HEK293 (cell line): ENCODE measurements around the gene PRM1.

Experiments used
- CTCF ChIA-PET: fragments of 350-600 bp; formaldehyde crosslinking; extraction: SDS; loops from one replicate; lab custom pipeline; 2021; ENCODE audit warnings: antibody characterized with exemption; lab: Yijun Ruan, JAX
- POLR2A ChIA-PET: fragments of 300-600 bp; formaldehyde crosslinking; extraction: SDS; loops from one replicate; lab custom pipeline; 2020; ENCODE audit warnings: antibody characterized with exemption, inconsistent platforms; lab: Yijun Ruan, JAX
- H3K27ac ChIP-seq: fragments of 200-500 bp; sonication (Bioruptor generic); 2 replicates; pipeline ENCODE4 v1.5.1; 2014; ENCODE audit warnings: low read depth, low read length, control low read depth, inconsistent platforms; ENCODE audit errors: extremely low read depth
- H3K36me3 ChIP-seq, 2 experiments: fragments of 200-500 bp in 1 of 2; sonication (Bioruptor generic) in 1 of 2; 1 replicate in 1 of 2; 2 replicates in 1 of 2; pipeline ENCODE4 v1.5.1; 2014 to 2017; ENCODE audit warnings: inconsistent platforms in 2 of 2, low read length in 2 of 2; ENCODE audit not compliant: control insufficient read depth in 2 of 2, insufficient read depth in 1 of 2
- H3K4me1 ChIP-seq: fragments of 200-500 bp; sonication (Bioruptor generic); 2 replicates; pipeline ENCODE4 v1.5.1; 2014; ENCODE audit warnings: mild to moderate bottlenecking, low read length, inconsistent platforms; ENCODE audit not compliant: control insufficient read depth, insufficient read depth
- H3K4me3 ChIP-seq: 2 replicates; pipeline ENCODE4 v1.5.1; 2011; ENCODE audit warnings: low read depth, mild to moderate bottlenecking, control low read depth, low read length, moderate library complexity
- H3K9me3 ChIP-seq: fragments of 200-500 bp; sonication (Bioruptor generic); 2 replicates; pipeline ENCODE4 v1.5.1; 2014; ENCODE audit warnings: low read depth, low read length, inconsistent platforms; ENCODE audit not compliant: control insufficient read depth, insufficient read depth
- MYNN ChIP-seq: fragments of 450-650 bp; formaldehyde crosslinking; IDR thresholded peaks from 2 replicates; pipeline ENCODE4 v1.5.1; 2016; ENCODE audit warnings: missing biosample characterization, missing genetic modification characterization, borderline replicate concordance
- SP7 ChIP-seq: fragments of 450-650 bp; formaldehyde crosslinking; IDR thresholded peaks from 2 replicates; pipeline ENCODE4 v1.5.1; 2016; ENCODE audit warnings: missing biosample characterization, missing genetic modification characterization
- ZFP37 ChIP-seq: fragments of 450-650 bp; formaldehyde crosslinking; IDR thresholded peaks from 2 replicates; pipeline ENCODE4 v1.5.1; 2016; ENCODE audit warnings: missing biosample characterization, missing genetic modification characterization
- ZNF114 ChIP-seq: fragments of 450-650 bp; formaldehyde crosslinking; IDR thresholded peaks from 2 replicates; pipeline ENCODE4 v1.5.0; 2017; ENCODE audit warnings: missing biosample characterization, missing genetic modification characterization
- ZNF132 ChIP-seq: fragments of 450-650 bp; formaldehyde crosslinking; IDR thresholded peaks from 2 replicates; pipeline ENCODE4 v1.5.1; 2017; ENCODE audit warnings: missing biosample characterization, missing genetic modification characterization, borderline replicate concordance
- ZNF133 ChIP-seq: fragments of 450-650 bp; formaldehyde crosslinking; IDR thresholded peaks from 2 replicates; pipeline ENCODE4 v1.5.1; 2016; ENCODE audit warnings: missing biosample characterization, missing genetic modification characterization
- ZNF140 ChIP-seq: fragments of 450-650 bp; formaldehyde crosslinking; IDR thresholded peaks from 2 replicates; pipeline ENCODE4 v1.5.1; 2016; ENCODE audit warnings: missing biosample characterization, missing genetic modification characterization
- ZNF146 ChIP-seq: fragments of 450-650 bp; formaldehyde crosslinking; IDR thresholded peaks from 2 replicates; pipeline ENCODE4 v1.5.1; 2016; ENCODE audit warnings: missing biosample characterization, missing genetic modification characterization
- ZNF341 ChIP-seq: fragments of 450-650 bp; formaldehyde crosslinking; IDR thresholded peaks from 2 replicates; pipeline ENCODE4; 2016; ENCODE audit warnings: low read depth, missing biosample characterization, missing genetic modification characterization
- ZNF501 ChIP-seq: fragments of 450-650 bp; formaldehyde crosslinking; IDR thresholded peaks from 2 replicates; pipeline ENCODE4 v1.5.1; 2016; ENCODE audit warnings: missing biosample characterization, missing genetic modification characterization
- ZNF544 ChIP-seq: fragments of 450-650 bp; formaldehyde crosslinking; IDR thresholded peaks from 2 replicates; pipeline ENCODE4 v1.5.0; 2017; ENCODE audit warnings: missing biosample characterization, missing genetic modification characterization
- ZNF555 ChIP-seq: fragments of 450-650 bp; formaldehyde crosslinking; conservative IDR thresholded peaks from 2 replicates; pipeline ENCODE4 v1.5.1; 2017; ENCODE audit warnings: missing biosample characterization, mild to moderate bottlenecking, missing genetic modification characterization, inconsistent platforms
- ZNF600 ChIP-seq: fragments of 450-650 bp; formaldehyde crosslinking; IDR thresholded peaks from 2 replicates; pipeline ENCODE4 v1.5.1; 2016; ENCODE audit warnings: missing biosample characterization, missing genetic modification characterization
- ZNF707 ChIP-seq: fragments of 450-650 bp; formaldehyde crosslinking; IDR thresholded peaks from 2 replicates; pipeline ENCODE4 v1.5.1; 2016; ENCODE audit warnings: missing biosample characterization, missing genetic modification characterization
- ZNF76 ChIP-seq: fragments of 450-650 bp; formaldehyde crosslinking; IDR thresholded peaks from 2 replicates; pipeline ENCODE4; 2016; ENCODE audit warnings: low read depth, missing biosample characterization, missing genetic modification characterization, borderline replicate concordance
- TF ChIP-seq, protein P1 (sequence below): fragments of 450-650 bp; formaldehyde crosslinking; IDR thresholded peaks from 2 replicates; pipeline ENCODE4 v1.5.1; 2016; ENCODE audit warnings: missing biosample characterization, missing genetic modification characterization
- TF ChIP-seq, protein P2 (sequence below): fragments of 450-650 bp; formaldehyde crosslinking; IDR thresholded peaks from 2 replicates; pipeline ENCODE4 v1.5.1; 2016; ENCODE audit warnings: missing biosample characterization, missing genetic modification characterization
- TF ChIP-seq, protein P3 (sequence below): fragments of 450-650 bp; formaldehyde crosslinking; conservative IDR thresholded peaks from 2 replicates; pipeline ENCODE4 v1.5.1; 2016; ENCODE audit warnings: low read depth, missing biosample characterization, missing genetic modification characterization
- TF ChIP-seq, protein P4 (sequence below): fragments of 450-650 bp; formaldehyde crosslinking; IDR thresholded peaks from 2 replicates; pipeline ENCODE4 v1.5.1; 2016; ENCODE audit warnings: missing biosample characterization, missing genetic modification characterization
- TF ChIP-seq, protein P5 (sequence below): fragments of 450-650 bp; formaldehyde crosslinking; IDR thresholded peaks from 2 replicates; pipeline ENCODE4 v1.5.1; 2016; ENCODE audit warnings: missing biosample characterization, missing genetic modification characterization
- TF ChIP-seq, protein P6 (sequence below): fragments of 450-650 bp; formaldehyde crosslinking; IDR thresholded peaks from 2 replicates; pipeline ENCODE4 v1.5.1; 2016; ENCODE audit warnings: missing biosample characterization, missing genetic modification characterization

PRM1 gene

DNA sequence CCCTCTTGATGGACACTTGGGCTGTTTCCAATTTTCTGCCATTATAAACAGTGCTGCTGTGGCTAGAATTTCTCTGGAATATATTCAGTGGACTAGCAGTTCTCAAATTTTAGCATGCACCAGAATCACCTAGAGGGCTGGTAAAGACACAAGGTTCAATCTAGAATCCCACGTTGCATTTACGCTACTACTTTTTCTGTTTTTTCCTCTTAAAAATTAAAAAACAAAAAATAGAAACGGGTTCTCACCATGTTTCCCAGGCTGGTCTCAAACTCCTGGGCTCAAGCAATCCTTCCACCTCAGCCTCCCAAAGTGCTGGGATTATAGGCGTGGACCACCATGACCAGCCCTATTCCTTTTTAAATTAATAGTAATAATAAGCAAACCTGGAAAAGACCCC is 14.5 kb upstream of the PRM1 start (continued):
- TF ChIP-seq, protein P1, sequence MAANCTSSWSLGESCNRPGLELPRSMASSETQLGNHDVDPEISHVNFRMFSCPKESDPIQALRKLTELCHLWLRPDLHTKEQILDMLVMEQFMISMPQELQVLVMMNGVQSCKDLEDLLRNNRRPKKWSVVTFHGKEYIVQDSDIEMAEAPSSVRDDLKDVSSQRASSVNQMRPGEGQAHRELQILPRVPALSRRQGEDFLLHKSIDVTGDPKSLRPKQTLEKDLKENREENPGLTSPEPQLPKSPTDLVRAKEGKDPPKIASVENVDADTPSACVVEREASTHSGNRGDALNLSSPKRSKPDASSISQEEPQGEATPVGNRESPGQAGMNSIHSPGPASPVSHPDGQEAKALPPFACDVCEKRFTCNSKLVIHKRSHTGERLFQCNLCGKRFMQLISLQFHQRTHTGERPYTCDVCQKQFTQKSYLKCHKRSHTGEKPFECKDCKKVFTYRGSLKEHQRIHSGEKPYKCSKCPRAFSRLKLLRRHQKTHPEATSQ (tag by site-specific recombination), result no peak

DNA sequence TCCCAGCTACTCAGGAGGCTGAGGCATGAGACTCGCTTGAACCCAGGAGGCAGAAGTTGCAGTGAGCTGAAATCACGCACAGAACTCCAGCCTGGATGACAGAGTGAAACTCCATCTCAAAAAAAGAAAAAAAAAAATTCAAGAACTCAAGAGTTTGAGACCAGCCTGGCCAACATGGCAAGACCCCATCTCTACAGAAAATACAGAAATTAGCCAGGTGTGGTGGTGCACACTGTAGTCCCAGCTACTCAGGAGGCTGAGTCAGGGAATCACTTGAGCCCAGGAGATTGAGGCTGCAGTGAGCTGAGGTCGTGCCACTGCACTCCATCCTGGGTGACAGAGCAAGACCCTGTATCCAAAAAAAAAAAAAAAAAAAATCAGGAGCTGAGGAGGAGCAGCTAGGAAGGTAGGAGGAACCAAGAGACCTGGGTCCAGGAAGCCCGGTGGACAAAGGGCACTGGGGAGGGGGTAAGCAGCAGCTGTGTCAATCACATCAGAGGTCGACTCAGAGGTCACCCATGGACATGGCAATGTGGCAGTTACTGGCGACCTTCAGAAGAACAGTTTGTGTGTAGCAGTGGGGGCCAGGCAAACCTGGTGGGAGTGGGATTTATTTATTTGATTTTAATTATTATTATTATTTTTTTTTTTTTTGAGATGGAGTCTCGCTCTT is 11.1 kb upstream of the PRM1 start:
- TF ChIP-seq, protein P2, sequence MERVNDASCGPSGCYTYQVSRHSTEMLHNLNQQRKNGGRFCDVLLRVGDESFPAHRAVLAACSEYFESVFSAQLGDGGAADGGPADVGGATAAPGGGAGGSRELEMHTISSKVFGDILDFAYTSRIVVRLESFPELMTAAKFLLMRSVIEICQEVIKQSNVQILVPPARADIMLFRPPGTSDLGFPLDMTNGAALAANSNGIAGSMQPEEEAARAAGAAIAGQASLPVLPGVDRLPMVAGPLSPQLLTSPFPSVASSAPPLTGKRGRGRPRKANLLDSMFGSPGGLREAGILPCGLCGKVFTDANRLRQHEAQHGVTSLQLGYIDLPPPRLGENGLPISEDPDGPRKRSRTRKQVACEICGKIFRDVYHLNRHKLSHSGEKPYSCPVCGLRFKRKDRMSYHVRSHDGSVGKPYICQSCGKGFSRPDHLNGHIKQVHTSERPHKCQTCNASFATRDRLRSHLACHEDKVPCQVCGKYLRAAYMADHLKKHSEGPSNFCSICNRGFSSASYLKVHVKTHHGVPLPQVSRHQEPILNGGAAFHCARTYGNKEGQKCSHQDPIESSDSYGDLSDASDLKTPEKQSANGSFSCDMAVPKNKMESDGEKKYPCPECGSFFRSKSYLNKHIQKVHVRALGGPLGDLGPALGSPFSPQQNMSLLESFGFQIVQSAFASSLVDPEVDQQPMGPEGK, result no peak
- TF ChIP-seq ZNF146 (no peak), ZNF707 (tag by site-specific recombination) (no peak), ZNF544 (tag by site-specific recombination) (no peak), ZNF555 (tag by site-specific recombination) (no peak), ZNF132 (tag by site-specific recombination) (no peak), ZNF76 (tag by site-specific recombination) (no peak), MYNN (tag by site-specific recombination) (no peak), ZNF114 (no peak), ZNF600 (tag by site-specific recombination) (no peak), ZFP37 (tag by site-specific recombination) (no peak), SP7 (no peak), ZNF140 (no peak), ZNF501 (tag by site-specific recombination) (no peak), ZNF133 (tag by site-specific recombination) (no peak), ZNF341 (tag by site-specific recombination) (no peak)
- TF ChIP-seq, protein P3, sequence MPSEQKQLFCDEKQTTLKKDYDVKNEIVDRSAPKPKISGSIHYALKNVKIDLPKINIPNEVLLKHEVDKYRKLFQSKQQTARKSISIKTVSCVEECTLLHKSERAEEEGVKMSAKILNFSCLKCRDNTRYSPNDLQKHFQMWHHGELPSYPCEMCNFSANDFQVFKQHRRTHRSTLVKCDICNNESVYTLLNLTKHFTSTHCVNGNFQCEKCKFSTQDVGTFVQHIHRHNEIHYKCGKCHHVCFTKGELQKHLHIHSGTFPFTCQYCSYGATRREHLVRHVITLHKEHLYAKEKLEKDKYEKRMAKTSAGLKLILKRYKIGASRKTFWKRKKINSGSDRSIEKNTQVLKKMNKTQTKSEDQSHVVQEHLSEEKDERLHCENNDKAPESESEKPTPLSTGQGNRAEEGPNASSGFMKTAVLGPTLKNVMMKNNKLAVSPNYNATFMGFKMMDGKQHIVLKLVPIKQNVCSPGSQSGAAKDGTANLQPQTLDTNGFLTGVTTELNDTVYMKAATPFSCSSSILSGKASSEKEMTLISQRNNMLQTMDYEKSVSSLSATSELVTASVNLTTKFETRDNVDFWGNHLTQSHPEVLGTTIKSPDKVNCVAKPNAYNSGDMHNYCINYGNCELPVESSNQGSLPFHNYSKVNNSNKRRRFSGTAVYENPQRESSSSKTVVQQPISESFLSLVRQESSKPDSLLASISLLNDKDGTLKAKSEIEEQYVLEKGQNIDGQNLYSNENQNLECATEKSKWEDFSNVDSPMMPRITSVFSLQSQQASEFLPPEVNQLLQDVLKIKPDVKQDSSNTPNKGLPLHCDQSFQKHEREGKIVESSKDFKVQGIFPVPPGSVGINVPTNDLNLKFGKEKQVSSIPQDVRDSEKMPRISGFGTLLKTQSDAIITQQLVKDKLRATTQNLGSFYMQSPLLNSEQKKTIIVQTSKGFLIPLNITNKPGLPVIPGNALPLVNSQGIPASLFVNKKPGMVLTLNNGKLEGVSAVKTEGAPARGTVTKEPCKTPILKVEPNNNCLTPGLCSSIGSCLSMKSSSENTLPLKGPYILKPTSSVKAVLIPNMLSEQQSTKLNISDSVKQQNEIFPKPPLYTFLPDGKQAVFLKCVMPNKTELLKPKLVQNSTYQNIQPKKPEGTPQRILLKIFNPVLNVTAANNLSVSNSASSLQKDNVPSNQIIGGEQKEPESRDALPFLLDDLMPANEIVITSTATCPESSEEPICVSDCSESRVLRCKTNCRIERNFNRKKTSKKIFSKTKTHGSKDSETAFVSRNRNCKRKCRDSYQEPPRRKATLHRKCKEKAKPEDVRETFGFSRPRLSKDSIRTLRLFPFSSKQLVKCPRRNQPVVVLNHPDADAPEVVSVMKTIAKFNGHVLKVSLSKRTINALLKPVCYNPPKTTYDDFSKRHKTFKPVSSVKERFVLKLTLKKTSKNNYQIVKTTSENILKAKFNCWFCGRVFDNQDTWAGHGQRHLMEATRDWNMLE (tag by site-specific recombination), result no peak
- TF ChIP-seq, protein P4, sequence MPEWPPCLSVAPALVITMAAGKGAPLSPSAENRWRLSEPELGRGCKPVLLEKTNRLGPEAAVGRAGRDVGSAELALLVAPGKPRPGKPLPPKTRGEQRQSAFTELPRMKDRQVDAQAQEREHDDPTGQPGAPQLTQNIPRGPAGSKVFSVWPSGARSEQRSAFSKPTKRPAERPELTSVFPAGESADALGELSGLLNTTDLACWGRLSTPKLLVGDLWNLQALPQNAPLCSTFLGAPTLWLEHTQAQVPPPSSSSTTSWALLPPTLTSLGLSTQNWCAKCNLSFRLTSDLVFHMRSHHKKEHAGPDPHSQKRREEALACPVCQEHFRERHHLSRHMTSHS, result no peak
- TF ChIP-seq, protein P5, sequence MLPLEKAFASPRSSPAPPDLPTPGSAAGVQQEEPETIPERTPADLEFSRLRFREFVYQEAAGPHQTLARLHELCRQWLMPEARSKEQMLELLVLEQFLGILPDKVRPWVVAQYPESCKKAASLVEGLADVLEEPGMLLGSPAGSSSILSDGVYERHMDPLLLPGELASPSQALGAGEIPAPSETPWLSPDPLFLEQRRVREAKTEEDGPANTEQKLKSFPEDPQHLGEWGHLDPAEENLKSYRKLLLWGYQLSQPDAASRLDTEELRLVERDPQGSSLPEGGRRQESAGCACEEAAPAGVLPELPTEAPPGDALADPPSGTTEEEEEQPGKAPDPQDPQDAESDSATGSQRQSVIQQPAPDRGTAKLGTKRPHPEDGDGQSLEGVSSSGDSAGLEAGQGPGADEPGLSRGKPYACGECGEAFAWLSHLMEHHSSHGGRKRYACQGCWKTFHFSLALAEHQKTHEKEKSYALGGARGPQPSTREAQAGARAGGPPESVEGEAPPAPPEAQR (tag by site-specific recombination), result no peak
- TF ChIP-seq, protein P6, sequence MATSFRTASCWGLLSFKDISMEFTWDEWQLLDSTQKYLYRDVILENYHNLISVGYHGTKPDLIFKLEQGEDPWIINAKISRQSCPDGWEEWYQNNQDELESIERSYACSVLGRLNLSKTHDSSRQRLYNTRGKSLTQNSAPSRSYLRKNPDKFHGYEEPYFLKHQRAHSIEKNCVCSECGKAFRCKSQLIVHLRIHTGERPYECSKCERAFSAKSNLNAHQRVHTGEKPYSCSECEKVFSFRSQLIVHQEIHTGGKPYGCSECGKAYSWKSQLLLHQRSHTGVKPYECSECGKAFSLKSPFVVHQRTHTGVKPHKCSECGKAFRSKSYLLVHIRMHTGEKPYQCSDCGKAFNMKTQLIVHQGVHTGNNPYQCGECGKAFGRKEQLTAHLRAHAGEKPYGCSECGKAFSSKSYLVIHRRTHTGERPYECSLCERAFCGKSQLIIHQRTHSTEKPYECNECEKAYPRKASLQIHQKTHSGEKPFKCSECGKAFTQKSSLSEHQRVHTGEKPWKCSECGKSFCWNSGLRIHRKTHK (tag by site-specific recombination), result no peak
- TF ChIP-seq, all 188 proteins: peak for 0
- ChIA-PET CTCF (interaction anchor here (0.7 to 1.0 kb wide), 2 partner anchors 18 to 245 kb away, joined by 3 read pairs; no protein-coding TSS in a partner anchor), POLR2A (no interaction called here)
- H3K36me3 ChIP-seq, result no peaks in the 10 kb centered on the region
- no peak overlapping the region for H3K4me3 ChIP-seq
- H3K4me1 ChIP-seq, result no peaks in the 10 kb centered on the region; the same call in 1 of the 2 replicates
- no peak overlapping the region for H3K27ac ChIP-seq
- no peaks in the 10 kb centered on the region for H3K9me3 ChIP-seq
